HepG2 (cell line): ENCODE data around the gene ARHGAP26. TPM values are rescaled to one million over a fixed set of nuclear protein-coding genes. Genes with fewer than 3 reads are reported as not detected.

Experiments used
- ATAC-seq: fragments of 200-7000 bp; cut with Tn5 transposase; 3 replicates; pipeline ENCODE4 v1.9.1; 2020; ENCODE audit warnings: mild to moderate bottlenecking, moderate library complexity
- BruUV-seq: library from RNA; stranded (reverse); fragments of 400-500 nt; replicated peaks from 2 replicates; lab custom pipeline; 2021; lab: Mats Ljungman, UMichigan
- CTCF ChIA-PET: fragments of 300-600 bp; formaldehyde crosslinking; extraction: SDS; loops from one replicate; lab custom pipeline; 2021; ENCODE audit warnings: low total read pairs, inconsistent platforms, low intra/inter-chr PET ratio; lab: Yijun Ruan, JAX
- POLR2A ChIA-PET: fragments of 350-600 bp; sonication (Branson Sonifier 250); formaldehyde crosslinking; loops from one replicate; lab custom pipeline; 2020; ENCODE audit warnings: antibody characterized with exemption, inconsistent platforms; lab: Yijun Ruan, JAX
- DNase-seq: peaks from one replicate; pipeline ENCODE4 v3.0.0-alpha.2; 2015; ENCODE audit warnings: low spot score
- FAIRE-seq: peaks from 3 replicates; lab custom pipeline; 2011; peaks lifted over from hg19 to GRCh38; lab: Jason Lieb, UNC
- H2AFZ ChIP-seq: one replicate; pipeline ENCODE4 v1.6.1; 2011; ENCODE audit warnings: low read length, inconsistent platforms
- H3K27ac ChIP-seq: fragments of 300-600 bp; 3 replicates; pipeline ENCODE4 v1.8.0; 2011; ENCODE audit warnings: mixed run types, mild to moderate bottlenecking, mixed read lengths, low read length, inconsistent platforms; ENCODE audit not compliant: insufficient read depth; ENCODE audit errors: extremely low read length
- H3K27me3 ChIP-seq, 2 experiments: fragments of 200-600 bp in 1 of 2; 2 replicates in 1 of 2; 3 replicates in 1 of 2; pipeline versions ENCODE4 v1.6.0 to v1.8.0; 2011; ENCODE audit warnings: low read length in 2 of 2, mild to moderate bottlenecking in 2 of 2, moderate library complexity in 2 of 2, inconsistent platforms in 1 of 2; ENCODE audit not compliant: insufficient read depth in 2 of 2, control insufficient read depth in 1 of 2
- H3K36me3 ChIP-seq, 2 experiments: fragments of 200-600 bp in 1 of 2; replicated peaks in 1 of 2; 2 replicates in 1 of 2; 3 replicates in 1 of 2; pipeline versions ENCODE4 v1.5.1 to v1.8.0; 2011; ENCODE audit warnings: low read length in 2 of 2, inconsistent platforms in 1 of 2; ENCODE audit not compliant: insufficient read depth in 2 of 2, control insufficient read depth in 1 of 2
- H3K4me1 ChIP-seq: 2 replicates; pipeline ENCODE4 v1.5.1; 2012; ENCODE audit warnings: low read length, inconsistent platforms; ENCODE audit not compliant: insufficient read depth
- H3K4me2 ChIP-seq: 2 replicates; pipeline ENCODE4 v1.6.0; 2011; ENCODE audit warnings: low read depth, low read length, inconsistent platforms
- H3K4me3 ChIP-seq, 3 experiments: fragments of 200-600 bp in 1 of 3; sonication (generic), shearing (Covaris generic) in 1 of 3; replicated peaks in 1 of 3; 2 replicates each; pipeline ENCODE4 v1.5.1; 2011 to 2016; ENCODE audit warnings: low read length in 3 of 3, inconsistent platforms in 2 of 3, low read depth in 2 of 3, mild to moderate bottlenecking in 2 of 3, control low read depth in 1 of 3, mixed read lengths in 1 of 3; ENCODE audit not compliant: insufficient read depth in 1 of 3
- H3K79me2 ChIP-seq: one replicate; pipeline ENCODE4 v1.6.1; 2011; ENCODE audit warnings: low read length, inconsistent platforms; ENCODE audit not compliant: insufficient read depth
- H3K9ac ChIP-seq: 2 replicates; pipeline ENCODE4 v1.6.0; 2011; ENCODE audit warnings: mild to moderate bottlenecking, low read depth, low read length, inconsistent platforms; ENCODE audit not compliant: insufficient read depth
- H3K9me3 ChIP-seq: 2 replicates; pipeline ENCODE4 v1.5.1; 2012; ENCODE audit warnings: mild to moderate bottlenecking, low read length
- H4K20me1 ChIP-seq: 2 replicates; pipeline ENCODE4 v1.6.0; 2011; ENCODE audit warnings: inconsistent platforms, mild to moderate bottlenecking, low read length, moderate library complexity; ENCODE audit not compliant: insufficient read depth
- ARNT ChIP-seq: fragments of 450-650 bp; IDR thresholded peaks from 2 replicates; pipeline ENCODE4 v1.6.1; 2017
- CEBPB ChIP-seq: IDR thresholded peaks from 2 replicates; pipeline ENCODE4 v1.6.1; 2011; ENCODE audit warnings: low read depth, low read length, improper control_type of control experiment, borderline replicate concordance
- CEBPG ChIP-seq: IDR thresholded peaks from 2 replicates; pipeline ENCODE4 v1.6.1; 2016
- CHD2 ChIP-seq: IDR thresholded peaks from 2 replicates; pipeline ENCODE4 v1.6.1; 2011; ENCODE audit warnings: low read depth, low read length, improper control_type of control experiment
- EP300 ChIP-seq, 3 experiments: sonication (generic) in 1 of 3; formaldehyde crosslinking in 1 of 3; IDR thresholded peaks; 2 replicates each; pipeline versions ENCODE4 v1.5.1 to v1.6.1; 2011 to 2020; ENCODE audit warnings: low read depth in 2 of 3, low read length in 2 of 3, borderline replicate concordance in 1 of 3, improper control_type of control experiment in 1 of 3, mild to moderate bottlenecking in 1 of 3, missing genetic modification reagents in 1 of 3, moderate library complexity in 1 of 3
- GATA4 ChIP-seq: sonication (generic); IDR thresholded peaks from 2 replicates; pipeline ENCODE4 v1.6.1; 2016; ENCODE audit warnings: antibody characterized with exemption, low read depth, borderline replicate concordance
- GATAD2A ChIP-seq: IDR thresholded peaks from 2 replicates; pipeline ENCODE4 v1.6.1; 2016
- KDM5B ChIP-seq: sonication (generic); formaldehyde crosslinking; IDR thresholded peaks from 2 replicates; pipeline ENCODE4 v1.4.0; 2020; ENCODE audit warnings: missing genetic modification reagents, mild to moderate bottlenecking, borderline replicate concordance
- NR2F6 ChIP-seq, 2 experiments: IDR thresholded peaks; 2 replicates each; pipeline ENCODE4 v1.6.1; 2016; ENCODE audit warnings: antibody characterized with exemption in 1 of 2, mild to moderate bottlenecking in 1 of 2
- PITX1 ChIP-seq: sonication (generic); formaldehyde crosslinking; IDR thresholded peaks from 2 replicates; pipeline ENCODE4 v1.5.1; 2020; ENCODE audit warnings: mild to moderate bottlenecking, missing genetic modification reagents
- SAP130 ChIP-seq: IDR thresholded peaks from 2 replicates; pipeline ENCODE4 v1.6.1; 2016; ENCODE audit warnings: low read depth
- SOX13 ChIP-seq, 3 experiments: fragments of 450-650 bp in 1 of 3; sonication (generic) in 1 of 3; formaldehyde crosslinking in 1 of 3; IDR thresholded peaks in 2 of 3; conservative IDR thresholded peaks in 1 of 3; 2 replicates each; pipeline versions ENCODE4 v1.5.0 to v1.6.1; 2016 to 2020; ENCODE audit warnings: antibody characterized with exemption in 1 of 3, mild to moderate bottlenecking in 1 of 3, missing compliant biosample characterization in 1 of 3, missing genetic modification reagents in 1 of 3, moderate library complexity in 1 of 3
- TARDBP ChIP-seq: sonication (generic); formaldehyde crosslinking; IDR thresholded peaks from 2 replicates; pipeline ENCODE4 v1.8.0; 2022; ENCODE audit warnings: mild to moderate bottlenecking, missing genetic modification reagents
- ZNF431 ChIP-seq: sonication (generic); formaldehyde crosslinking; IDR thresholded peaks from 2 replicates; pipeline ENCODE4 v1.9.0; 2022; ENCODE audit warnings: missing genetic modification reagents, low read depth, mild to moderate bottlenecking, borderline replicate concordance
- ZNF607 ChIP-seq: sonication (generic); formaldehyde crosslinking; IDR thresholded peaks from 2 replicates; pipeline ENCODE4 v1.5.1; 2020; ENCODE audit warnings: missing genetic modification reagents, mild to moderate bottlenecking, borderline replicate concordance
- WGBS: methylation state at CpG from one replicate; pipeline ENCODE4 v1.1.6; 2017; ENCODE audit warnings: low lambda C conversion rate; 5-methylcytosine and 5-hydroxymethylcytosine counted together
- in situ Hi-C: cut with HindIII; loops from 2 replicates; pipeline ENCODE4 v1.10.0; 2017; ENCODE audit warnings: low pct_unique_long_range_greater_than_20kb; ENCODE audit not compliant: extremely low pct_ligation_motif_present
- intact Hi-C: fragments of 100-400 bp; cut with micrococcal nuclease; formaldehyde crosslinking; loops from one replicate; pipeline ENCODE4 v1.10.0; 2022; ENCODE audit not compliant: unreplicated experiment
- polyA plus RNA-seq, 8 experiments: library from polyadenylated mRNA; depleted of rRNA in 3 of 8; stranded (reverse) in 7 of 8; unstranded in 1 of 8; fragments of >200 nt; fragmentation: Illumina TruSeq in 4 of 8; extraction: Trizol in 4 of 8; gene quantifications; 2 replicates each; pipeline versions ENCODE4 v1.2.1 to v1.2.3, GENCODE V29; 2011 to 2016; ENCODE audit warnings: low read depth in 4 of 8, missing spikeins in 1 of 8, mixed read lengths in 1 of 8; ENCODE audit not compliant: insufficient read depth in 1 of 8
- total RNA-seq, 5 experiments: library from RNA; depleted of rRNA; stranded (reverse); fragments of >200 nt; fragmentation: Illumina TruSeq; extraction: Trizol; gene quantifications; 2 replicates each; pipeline ENCODE4 v1.2.3, GENCODE V29; 2016; ENCODE audit warnings: low read depth in 1 of 5
- TF ChIP-seq, protein P1 (sequence below): sonication (generic); formaldehyde crosslinking; IDR thresholded peaks from 2 replicates; pipeline ENCODE4 v1.5.0; 2020; ENCODE audit warnings: missing genetic modification reagents
- TF ChIP-seq, protein P2 (sequence below): sonication (generic); formaldehyde crosslinking; IDR thresholded peaks from 2 replicates; pipeline ENCODE4 v1.8.1; 2023; ENCODE audit warnings: mild to moderate bottlenecking, moderate library complexity, missing genetic modification reagents
- TF ChIP-seq, protein P3 (sequence below): IDR thresholded peaks from 2 replicates; pipeline ENCODE4 v1.4.0; 2020; ENCODE audit warnings: mild to moderate bottlenecking, missing genetic modification reagents

Gene ARHGAP26
- total and polyA plus RNA-seq, 2 of the 13 experiments (the other 11 are each of a cell fraction or from before 2014, with no cell fraction given) = 9.6 to 18.2 TPM

DNA sequence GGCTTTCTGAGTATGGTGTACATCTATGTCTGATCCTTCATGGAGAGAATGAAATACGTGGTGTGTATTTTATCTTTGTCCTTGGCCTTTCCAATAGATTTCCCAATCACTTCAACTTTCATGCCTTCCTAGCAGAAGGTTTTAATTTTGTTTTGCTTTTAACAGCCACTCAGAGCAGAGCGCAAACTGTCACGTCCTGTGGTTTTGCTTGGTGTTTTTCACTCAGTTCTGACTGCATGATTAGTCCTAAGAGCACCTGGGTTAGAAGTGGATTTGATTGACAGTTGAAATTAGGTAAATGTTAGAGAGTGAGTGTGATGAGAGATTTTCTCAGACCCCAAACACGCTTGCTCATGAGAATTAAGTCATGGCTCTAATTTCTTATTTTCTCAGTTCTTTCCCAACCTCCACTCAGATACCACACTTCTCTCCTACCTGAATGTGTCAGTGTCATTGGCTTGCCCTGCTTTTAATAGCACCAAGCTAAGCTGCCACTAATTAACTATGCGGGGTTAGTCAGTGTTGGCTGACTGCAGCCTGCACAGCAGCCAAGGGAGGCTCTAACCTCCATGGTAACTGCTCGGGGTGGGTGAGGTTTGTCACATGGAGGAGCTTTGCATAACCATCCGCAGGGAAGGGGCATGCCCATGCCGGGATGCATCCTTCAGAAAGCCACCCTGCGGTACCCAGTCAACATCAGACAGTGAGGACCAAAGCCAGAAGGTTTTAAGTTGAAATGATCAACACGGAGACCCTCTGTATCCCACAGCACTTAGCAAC, 459.9 kb downstream of the ARHGAP26 start:
- BruUV-seq = no TSS peak
- Histone ChIP-seq H3K9ac (no peak overlapping the region), H2AFZ (no peak overlapping the region), H3K4me3 (no peak overlapping the region), H3K79me2 (no peaks in the 10 kb centered on the region), H3K36me3 (no peaks in the 10 kb centered on the region), H3K4me2 (no peak overlapping the region), H3K9me3 (no peaks in the 10 kb centered on the region), H3K27me3 (no peaks in the 10 kb centered on the region), H3K27ac (peak overlapping the region; percentile 42), H4K20me1 (no peaks in the 10 kb centered on the region), H3K4me1 (peaks cover 64% of the 10 kb centered on the region)
- in situ Hi-C loops (no loop called here), intact Hi-C loops (no loop called here)
- ChIA-PET CTCF (no interaction called here), POLR2A (no interaction called here)
- FAIRE-seq (peak; percentile 61), ATAC-seq (peak; percentile 46; the same call in 2 of the 3 replicates), DNase-seq (peak; percentile 37)
- WGBS = 71% methylated on average over 10 of the region's 10 CpGs
- no peak for TF ChIP-seq PITX1
- peak; percentile 61 for TF ChIP-seq GATAD2A (CRISPR knock-in tag)
- TF ChIP-seq CHD2 = no peak
- peak; percentile 75 for TF ChIP-seq NR2F6 (IDR thresholded peaks at IDR 0.05)
- TF ChIP-seq NR2F6 (CRISPR knock-in tag; IDR thresholded peaks at IDR 0.05) = peak; percentile 74
- no peak for TF ChIP-seq TARDBP (CRISPR knock-in tag)
- no peak for TF ChIP-seq GATA4
- TF ChIP-seq ZNF431 (CRISPR knock-in tag) = 0 out of 2 replicates have a peak, but pooled peaks have one; percentile 8
- TF ChIP-seq, protein P1, sequence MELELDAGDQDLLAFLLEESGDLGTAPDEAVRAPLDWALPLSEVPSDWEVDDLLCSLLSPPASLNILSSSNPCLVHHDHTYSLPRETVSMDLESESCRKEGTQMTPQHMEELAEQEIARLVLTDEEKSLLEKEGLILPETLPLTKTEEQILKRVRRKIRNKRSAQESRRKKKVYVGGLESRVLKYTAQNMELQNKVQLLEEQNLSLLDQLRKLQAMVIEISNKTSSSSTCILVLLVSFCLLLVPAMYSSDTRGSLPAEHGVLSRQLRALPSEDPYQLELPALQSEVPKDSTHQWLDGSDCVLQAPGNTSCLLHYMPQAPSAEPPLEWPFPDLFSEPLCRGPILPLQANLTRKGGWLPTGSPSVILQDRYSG = no peak
- TF ChIP-seq, protein P2, sequence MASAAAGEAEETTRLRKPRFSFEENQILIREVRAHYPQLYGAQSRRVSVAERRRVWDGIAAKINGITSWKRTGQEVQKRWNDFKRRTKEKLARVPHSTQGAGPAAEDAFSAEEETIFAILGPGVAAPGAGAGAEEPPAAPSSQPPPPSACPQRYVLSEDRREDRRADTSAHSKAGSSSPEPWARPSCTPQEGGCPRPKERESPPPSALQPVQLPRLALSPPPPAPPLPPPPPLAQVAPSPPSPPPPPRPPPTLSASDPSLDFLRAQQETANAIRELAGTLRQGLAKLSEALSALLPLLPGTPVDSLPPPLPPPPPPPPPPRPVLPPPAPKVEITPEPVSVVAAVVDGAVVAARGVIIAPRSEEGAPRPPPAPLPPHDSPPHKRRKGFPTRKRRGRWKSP (CRISPR knock-in tag) = no peak
- peak; percentile 50 for TF ChIP-seq SAP130 (CRISPR knock-in tag)
- no peak for TF ChIP-seq ARNT
- TF ChIP-seq EP300 (IDR thresholded peaks at IDR 0.05; ENCODE audit: low read depth in 2 of 2, low read length in 2 of 2) = peak in 1 of 2 experiments; percentile 36; a peak in 2 of 4 replicates
- TF ChIP-seq EP300 (CRISPR knock-in tag; IDR thresholded peaks at IDR 0.05; ENCODE audit: borderline replicate concordance) = no peak
- peak; percentile 56 for TF ChIP-seq CEBPG (CRISPR knock-in tag)
- TF ChIP-seq CEBPB = peak; percentile 63; the same call in 1 of the 2 replicates
- TF ChIP-seq ZNF607 (CRISPR knock-in tag) = no peak
- TF ChIP-seq SOX13 (IDR thresholded peaks at IDR 0.05) = no peak
- TF ChIP-seq SOX13 (CRISPR knock-in tag; conservative IDR thresholded peaks at IDR 0.05 in 1 of 2, IDR thresholded peaks at IDR 0.05 in 1 of 2) = peak in 1 of 2 experiments; percentile 30; a peak in 1 of 4 replicates
- TF ChIP-seq KDM5B (CRISPR knock-in tag) = no peak
- TF ChIP-seq, protein P3, sequence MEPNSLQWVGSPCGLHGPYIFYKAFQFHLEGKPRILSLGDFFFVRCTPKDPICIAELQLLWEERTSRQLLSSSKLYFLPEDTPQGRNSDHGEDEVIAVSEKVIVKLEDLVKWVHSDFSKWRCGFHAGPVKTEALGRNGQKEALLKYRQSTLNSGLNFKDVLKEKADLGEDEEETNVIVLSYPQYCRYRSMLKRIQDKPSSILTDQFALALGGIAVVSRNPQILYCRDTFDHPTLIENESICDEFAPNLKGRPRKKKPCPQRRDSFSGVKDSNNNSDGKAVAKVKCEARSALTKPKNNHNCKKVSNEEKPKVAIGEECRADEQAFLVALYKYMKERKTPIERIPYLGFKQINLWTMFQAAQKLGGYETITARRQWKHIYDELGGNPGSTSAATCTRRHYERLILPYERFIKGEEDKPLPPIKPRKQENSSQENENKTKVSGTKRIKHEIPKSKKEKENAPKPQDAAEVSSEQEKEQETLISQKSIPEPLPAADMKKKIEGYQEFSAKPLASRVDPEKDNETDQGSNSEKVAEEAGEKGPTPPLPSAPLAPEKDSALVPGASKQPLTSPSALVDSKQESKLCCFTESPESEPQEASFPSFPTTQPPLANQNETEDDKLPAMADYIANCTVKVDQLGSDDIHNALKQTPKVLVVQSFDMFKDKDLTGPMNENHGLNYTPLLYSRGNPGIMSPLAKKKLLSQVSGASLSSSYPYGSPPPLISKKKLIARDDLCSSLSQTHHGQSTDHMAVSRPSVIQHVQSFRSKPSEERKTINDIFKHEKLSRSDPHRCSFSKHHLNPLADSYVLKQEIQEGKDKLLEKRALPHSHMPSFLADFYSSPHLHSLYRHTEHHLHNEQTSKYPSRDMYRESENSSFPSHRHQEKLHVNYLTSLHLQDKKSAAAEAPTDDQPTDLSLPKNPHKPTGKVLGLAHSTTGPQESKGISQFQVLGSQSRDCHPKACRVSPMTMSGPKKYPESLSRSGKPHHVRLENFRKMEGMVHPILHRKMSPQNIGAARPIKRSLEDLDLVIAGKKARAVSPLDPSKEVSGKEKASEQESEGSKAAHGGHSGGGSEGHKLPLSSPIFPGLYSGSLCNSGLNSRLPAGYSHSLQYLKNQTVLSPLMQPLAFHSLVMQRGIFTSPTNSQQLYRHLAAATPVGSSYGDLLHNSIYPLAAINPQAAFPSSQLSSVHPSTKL (CRISPR knock-in tag) = peak; percentile 43; the same call in 1 of the 2 replicates
